ENCODE data around the gene IRF6.
A peak's percentile ranks its signal among the peaks of the same experiment; 100 is the strongest.

IRF6 gene

DNA sequence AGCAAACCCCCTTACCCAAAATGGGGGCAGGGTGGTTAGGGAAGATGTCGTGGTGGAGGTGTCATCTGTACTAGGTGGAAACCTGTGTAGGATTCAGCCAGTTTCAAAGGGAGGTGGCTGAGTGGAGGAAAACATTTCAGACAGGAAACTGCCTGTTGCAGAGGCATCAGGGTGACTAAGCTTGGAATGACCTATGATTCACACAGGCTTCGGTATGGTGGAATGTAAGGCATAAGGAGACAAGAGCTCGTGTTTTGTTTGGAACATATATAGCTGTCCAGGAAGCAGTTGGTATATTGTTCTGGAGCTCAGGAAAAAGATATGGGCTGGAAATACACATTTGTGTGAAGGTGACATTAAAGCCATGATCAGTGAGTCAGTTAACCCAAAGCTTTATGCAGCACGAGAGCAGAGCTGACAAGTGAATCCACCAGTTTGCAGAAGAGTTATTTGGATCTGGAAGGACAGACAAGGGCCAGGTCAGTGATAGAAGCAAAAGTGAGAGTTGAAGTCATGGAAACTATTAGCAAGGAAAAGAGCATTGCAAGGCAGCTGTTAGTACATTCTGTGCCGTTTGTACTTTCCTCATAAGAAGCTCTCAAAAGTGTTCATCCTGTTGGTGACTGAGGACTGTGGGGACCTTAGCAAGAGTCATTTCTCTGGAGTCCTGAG is 34.1 kb upstream of the IRF6 start:
- Histone ChIP-seq H3K27me3 (ENCODE audit: control insufficient read depth in 5 of 5, insufficient read depth in 4 of 5, low read length in 5 of 5) (no peaks in the 10 kb centered on the region), H3K9ac (ENCODE audit: low read length in 5 of 5) (no peak overlapping the region), H3K27ac (ENCODE audit: low read depth, low read length) (no peak overlapping the region), H3K4me1 (ENCODE audit: control insufficient read depth in 5 of 5, insufficient read depth in 5 of 5, low read length in 5 of 5) (no peaks in the 10 kb centered on the region), H3K36me3 (ENCODE audit: control insufficient read depth in 5 of 5, insufficient read depth in 5 of 5, low read length in 5 of 5) (peaks cover 69 to 93% (median 88%) of the 10 kb centered on the region in 5 donors), H3K4me3 (ENCODE audit: low read depth in 1 of 5, low read length in 5 of 5) (no peak overlapping the region), H3K9me3 (ENCODE audit: control insufficient read depth in 5 of 5, low read length in 5 of 5) (no peaks in the 10 kb centered on the region)

- Histone ChIP-seq H3K27ac (ENCODE audit: low read depth, low read length) (no peak overlapping the region), H3K36me3 (ENCODE audit: control insufficient read depth in 5 of 5, insufficient read depth in 5 of 5, low read length in 5 of 5) (peaks cover 78 to 97% (median 95%) of the 10 kb centered on the region in 5 donors), H3K9me3 (ENCODE audit: control insufficient read depth in 5 of 5, low read length in 5 of 5) (no peaks in the 10 kb centered on the region), H3K4me1 (ENCODE audit: control insufficient read depth in 5 of 5, insufficient read depth in 5 of 5, low read length in 5 of 5) (no peaks in the 10 kb centered on the region), H3K27me3 (ENCODE audit: control insufficient read depth in 5 of 5, insufficient read depth in 4 of 5, low read length in 5 of 5) (no peaks in the 10 kb centered on the region), H3K4me3 (ENCODE audit: low read depth in 1 of 5, low read length in 5 of 5) (no peak overlapping the region), H3K9ac (ENCODE audit: low read length in 5 of 5) (no peak overlapping the region)
These were observed 32.6 kb upstream of the IRF6 start for GRCh38 chr1:209838537-209838936.

DNA sequence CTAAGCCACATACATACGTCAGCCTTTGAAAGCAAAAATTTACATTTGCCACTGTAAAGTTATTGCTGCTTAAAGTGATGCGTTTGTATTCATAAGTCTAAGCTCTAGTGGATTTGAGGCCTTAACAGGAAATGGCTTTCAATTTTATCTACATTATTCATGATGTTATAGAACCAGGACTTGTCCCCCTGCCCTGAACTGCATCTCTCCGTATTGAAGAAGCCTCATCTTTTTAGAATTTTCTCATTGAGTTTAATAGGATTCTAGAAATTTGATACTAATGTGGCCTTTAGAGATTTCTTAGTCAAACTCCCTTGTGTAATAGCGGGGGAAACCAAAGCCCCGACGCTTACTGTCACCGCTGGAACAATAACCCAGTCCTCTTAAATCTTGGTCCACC is 31.7 kb upstream of the IRF6 start:
- Histone ChIP-seq H3K4me3 (ENCODE audit: low read depth in 1 of 5, low read length in 5 of 5) (no peak overlapping the region), H3K9ac (ENCODE audit: low read length in 5 of 5) (no peak overlapping the region), H3K4me1 (ENCODE audit: control insufficient read depth in 5 of 5, insufficient read depth in 5 of 5, low read length in 5 of 5) (no peaks in the 10 kb centered on the region), H3K9me3 (ENCODE audit: control insufficient read depth in 5 of 5, low read length in 5 of 5) (no peaks in the 10 kb centered on the region), H3K36me3 (ENCODE audit: control insufficient read depth in 5 of 5, insufficient read depth in 5 of 5, low read length in 5 of 5) (peaks cover 76 to 97% (median 95%) of the 10 kb centered on the region in 5 donors), H3K27ac (ENCODE audit: low read depth, low read length) (no peak overlapping the region), H3K27me3 (ENCODE audit: control insufficient read depth in 5 of 5, insufficient read depth in 4 of 5, low read length in 5 of 5) (no peaks in the 10 kb centered on the region)

DNA sequence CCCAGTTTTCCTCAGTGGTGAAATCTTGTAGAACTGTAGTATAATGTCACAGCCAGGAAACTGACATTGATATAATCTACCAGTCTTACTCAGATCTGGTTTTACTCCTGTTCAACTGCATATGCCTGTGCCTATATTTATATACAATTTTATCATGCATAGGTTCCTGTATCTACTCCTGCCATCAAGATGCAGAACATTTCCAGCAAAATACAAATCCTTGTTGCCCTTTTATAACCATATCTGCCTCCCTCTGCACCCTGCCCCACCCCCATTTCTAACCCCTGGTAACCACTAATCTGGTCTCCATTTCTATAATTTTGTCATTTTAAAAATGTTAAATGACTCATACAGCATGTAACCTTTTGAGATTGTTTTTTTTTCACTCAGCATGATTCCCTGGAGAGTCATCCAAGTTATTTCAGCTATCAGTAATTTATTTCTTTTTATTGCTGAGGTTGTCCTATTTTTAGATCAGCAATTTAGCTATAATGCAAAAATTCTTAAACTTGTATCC is 29.9 kb upstream of the IRF6 start:
- Histone ChIP-seq H3K36me3 (ENCODE audit: control insufficient read depth in 5 of 5, insufficient read depth in 5 of 5, low read length in 5 of 5) (peaks cover 72 to 94% (median 92%) of the 10 kb centered on the region in 5 donors), H3K27ac (ENCODE audit: low read depth, low read length) (no peak overlapping the region), H3K27me3 (ENCODE audit: control insufficient read depth in 5 of 5, insufficient read depth in 4 of 5, low read length in 5 of 5) (no peaks in the 10 kb centered on the region)

GRCh38 chr1:209831615-209832014 is 25.7 kb upstream of the IRF6 start:
- H3K9me3 ChIP-seq (ENCODE audit: control insufficient read depth in 5 of 5, low read length in 5 of 5): no peaks in the 10 kb centered on the region
- H3K4me1 ChIP-seq (ENCODE audit: control insufficient read depth in 5 of 5, insufficient read depth in 5 of 5, low read length in 5 of 5): peaks cover 3 to 14% (median 11%) of the 10 kb centered on the region in 5 donors
- H3K9ac ChIP-seq (ENCODE audit: low read length in 5 of 5): no peak overlapping the region
- no peak overlapping the region for H3K27ac ChIP-seq (ENCODE audit: low read depth, low read length)
- H3K4me3 ChIP-seq (ENCODE audit: low read depth in 1 of 5, low read length in 5 of 5): no peak overlapping the region
- H3K27me3 ChIP-seq (ENCODE audit: control insufficient read depth in 5 of 5, insufficient read depth in 4 of 5, low read length in 5 of 5): no peaks in the 10 kb centered on the region
- H3K36me3 ChIP-seq (ENCODE audit: control insufficient read depth in 5 of 5, insufficient read depth in 5 of 5, low read length in 5 of 5): peaks cover 41 to 55% (median 52%) of the 10 kb centered on the region in 5 donors

More for the DNA sequence above, 29.9 kb upstream of the IRF6 start:
- Histone ChIP-seq H3K4me3 (ENCODE audit: low read depth in 1 of 5, low read length in 5 of 5) (no peak overlapping the region), H3K9ac (ENCODE audit: low read length in 5 of 5) (no peak overlapping the region), H3K4me1 (ENCODE audit: control insufficient read depth in 5 of 5, insufficient read depth in 5 of 5, low read length in 5 of 5) (no peaks in the 10 kb centered on the region), H3K9me3 (ENCODE audit: control insufficient read depth in 5 of 5, low read length in 5 of 5) (no peaks in the 10 kb centered on the region)

DNA sequence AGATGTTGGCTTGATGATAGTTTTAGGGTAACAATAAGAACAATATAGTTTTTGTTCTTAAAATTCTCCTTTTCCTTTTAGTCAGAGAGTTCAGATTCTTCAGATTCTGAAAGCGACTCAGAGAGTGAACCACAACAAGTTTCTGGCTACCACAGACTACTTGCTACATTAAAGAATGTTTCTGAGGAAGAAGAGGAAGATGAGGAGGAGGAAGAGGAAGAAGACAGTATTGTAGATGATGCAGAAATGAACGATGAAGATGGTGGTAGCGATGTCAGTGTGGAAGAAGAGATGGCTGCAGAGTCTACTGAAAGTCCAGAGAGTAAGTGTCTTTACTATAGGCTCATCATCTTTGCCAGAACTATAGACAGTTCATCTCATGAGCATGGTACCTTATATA is 24.8 kb upstream of the IRF6 start:
- no peak overlapping the region for H3K9ac ChIP-seq (ENCODE audit: low read length in 5 of 5)
- H3K36me3 ChIP-seq (ENCODE audit: control insufficient read depth in 5 of 5, insufficient read depth in 5 of 5, low read length in 5 of 5): peaks cover 37 to 47% (median 47%) of the 10 kb centered on the region in 5 donors
- no peaks in the 10 kb centered on the region for H3K9me3 ChIP-seq (ENCODE audit: control insufficient read depth in 5 of 5, low read length in 5 of 5)
- H3K4me3 ChIP-seq (ENCODE audit: low read depth in 1 of 5, low read length in 5 of 5): no peak overlapping the region
- H3K4me1 ChIP-seq (ENCODE audit: control insufficient read depth in 5 of 5, insufficient read depth in 5 of 5, low read length in 5 of 5): peaks cover 3 to 14% (median 11%) of the 10 kb centered on the region in 5 donors
- H3K27ac ChIP-seq (ENCODE audit: low read depth, low read length): no peak overlapping the region
- no peaks in the 10 kb centered on the region for H3K27me3 ChIP-seq (ENCODE audit: control insufficient read depth in 5 of 5, insufficient read depth in 4 of 5, low read length in 5 of 5)

DNA sequence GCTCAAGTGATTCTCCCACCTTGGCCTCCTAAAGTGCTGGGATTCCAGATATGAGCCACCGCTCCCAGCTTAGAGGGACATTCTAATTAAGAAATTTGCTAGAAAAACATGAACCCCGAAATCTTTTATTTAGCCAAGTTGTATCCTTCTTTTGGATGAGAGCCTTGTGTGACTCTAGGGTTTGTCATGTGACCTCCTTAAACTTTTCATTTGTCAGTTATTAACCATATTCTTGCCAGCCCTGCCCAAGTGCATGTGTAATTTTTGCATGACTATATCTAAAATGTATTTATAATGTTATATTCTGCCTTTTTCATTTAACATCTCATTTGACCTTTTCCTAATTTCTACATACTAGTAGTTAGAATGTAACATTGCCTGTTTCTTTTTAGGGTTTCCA is 23.8 kb upstream of the IRF6 start:
- Histone ChIP-seq H3K4me1 (ENCODE audit: control insufficient read depth in 5 of 5, insufficient read depth in 5 of 5, low read length in 5 of 5) (peaks cover 3 to 14% (median 11%) of the 10 kb centered on the region in 5 donors), H3K9me3 (ENCODE audit: control insufficient read depth in 5 of 5, low read length in 5 of 5) (no peaks in the 10 kb centered on the region), H3K27me3 (ENCODE audit: control insufficient read depth in 5 of 5, insufficient read depth in 4 of 5, low read length in 5 of 5) (no peaks in the 10 kb centered on the region), H3K4me3 (ENCODE audit: low read depth in 1 of 5, low read length in 5 of 5) (no peak overlapping the region), H3K27ac (ENCODE audit: low read depth, low read length) (no peak overlapping the region), H3K9ac (ENCODE audit: low read length in 5 of 5) (no peak overlapping the region), H3K36me3 (ENCODE audit: control insufficient read depth in 5 of 5, insufficient read depth in 5 of 5, low read length in 5 of 5) (peaks cover 29 to 38% (median 37%) of the 10 kb centered on the region in 5 donors)

GRCh38 chr1:209827384-209828262 is 21.7 kb upstream of the IRF6 start, which contains the start of gene UTP25:
Gene UTP25, plus strand, starts transcription at chr1:209827972. Its CDS starts 92 bp downstream, at chr1:209828064.
- no peaks in the 10 kb centered on the region for H3K9me3 ChIP-seq (ENCODE audit: control insufficient read depth in 5 of 5, low read length in 5 of 5)
- peak within 1 kb of the TSS in 4 of 5 donors; percentile 48 to 78 (median 72) for H3K9ac ChIP-seq (ENCODE audit: low read length in 5 of 5)
- peak within 1 kb of the TSS; percentile 92 to 98 (median 97) for H3K4me3 ChIP-seq (ENCODE audit: low read depth in 1 of 5, low read length in 5 of 5)
- H3K36me3 ChIP-seq (ENCODE audit: control insufficient read depth in 5 of 5, insufficient read depth in 5 of 5, low read length in 5 of 5): peaks cover 11 to 17% (median 16%) of the 10 kb centered on the region in 5 donors
- no peaks in the 10 kb centered on the region for H3K27me3 ChIP-seq (ENCODE audit: control insufficient read depth in 5 of 5, insufficient read depth in 4 of 5, low read length in 5 of 5)
- H3K4me1 ChIP-seq (ENCODE audit: control insufficient read depth in 5 of 5, insufficient read depth in 5 of 5, low read length in 5 of 5): peaks cover 3 to 24% (median 12%) of the 10 kb centered on the region in 5 donors
- peak within 1 kb of the TSS; percentile 69 for H3K27ac ChIP-seq (ENCODE audit: low read depth, low read length)

DNA sequence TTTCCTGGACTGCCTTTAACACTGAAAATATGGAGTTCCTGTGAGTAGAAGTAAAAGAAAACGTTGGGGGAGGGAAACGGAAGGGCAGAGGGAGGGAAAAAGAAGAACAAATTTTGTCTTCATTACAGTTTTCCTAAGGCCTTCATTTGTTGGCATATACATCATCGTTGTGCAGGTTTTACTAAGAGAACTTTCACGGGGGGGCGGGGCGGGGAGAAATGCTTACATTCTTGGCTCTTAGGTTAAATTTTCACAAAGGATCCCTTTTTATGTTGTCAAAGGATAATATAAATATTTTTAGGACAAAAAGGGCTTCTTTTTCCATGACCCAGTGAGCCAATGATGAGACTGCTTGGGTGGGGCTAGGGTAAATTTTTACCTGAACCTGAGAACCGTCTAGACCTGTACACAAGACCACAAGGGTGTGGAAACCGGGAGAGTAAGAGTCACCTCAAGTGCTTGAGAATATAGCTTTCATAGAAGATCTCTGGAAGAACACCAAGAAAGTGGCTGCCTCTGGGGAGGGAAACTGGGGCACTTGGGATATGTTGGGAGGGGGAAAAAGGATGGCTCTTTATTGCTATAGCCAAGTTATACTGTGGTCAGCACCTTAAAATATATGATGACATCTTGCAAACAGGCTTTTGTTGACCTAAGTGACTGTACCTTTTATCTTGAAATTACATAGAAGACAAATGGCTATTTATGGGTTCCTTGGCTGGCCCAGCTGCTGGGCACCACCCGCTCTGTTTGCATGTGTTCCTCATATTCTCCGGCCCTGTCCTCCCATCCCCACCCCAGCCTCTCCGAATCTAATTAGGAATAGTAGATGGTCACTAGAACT is 19.9 kb upstream of the IRF6 start:
- Histone ChIP-seq H3K9me3 (ENCODE audit: control insufficient read depth in 5 of 5, low read length in 5 of 5) (no peaks in the 10 kb centered on the region), H3K4me1 (ENCODE audit: control insufficient read depth in 5 of 5, insufficient read depth in 5 of 5, low read length in 5 of 5) (peaks cover 3 to 24% (median 12%) of the 10 kb centered on the region in 5 donors), H3K27me3 (ENCODE audit: control insufficient read depth in 5 of 5, insufficient read depth in 4 of 5, low read length in 5 of 5) (peaks cover 0 to 4% (median 0%) of the 10 kb centered on the region in 5 donors), H3K4me3 (ENCODE audit: low read depth in 1 of 5, low read length in 5 of 5) (no peak overlapping the region), H3K36me3 (ENCODE audit: control insufficient read depth in 5 of 5, insufficient read depth in 5 of 5, low read length in 5 of 5) (peaks cover under 1 to 2% (median 2%) of the 10 kb centered on the region in 5 donors), H3K9ac (ENCODE audit: low read length in 5 of 5) (no peak overlapping the region), H3K27ac (ENCODE audit: low read depth, low read length) (no peak overlapping the region)

Measured in subcutaneous abdominal adipose tissue (tissue), 5 donors.